HEK293T (cell line): ENCODE data around the gene TNRC18.

ENCODE experiments used
- CTCF ChIA-PET: fragments of 350-600 bp; formaldehyde crosslinking; extraction: SDS; loops from one replicate; lab custom pipeline; 2021; ENCODE audit warnings: antibody characterized with exemption, inconsistent platforms; lab: Yijun Ruan, JAX
- POLR2A ChIA-PET: fragments of 350-600 bp; formaldehyde crosslinking; extraction: SDS; loops from one replicate; lab custom pipeline; 2020; ENCODE audit warnings: antibody characterized with exemption, inconsistent platforms; lab: Yijun Ruan, JAX
- DNase-seq: peaks from one replicate; pipeline ENCODE4 v3.0.0; 2012; ENCODE audit warnings: mixed read lengths; ENCODE audit errors: extremely low spot score
- ARNT ChIP-seq: fragments of 450-650 bp; IDR thresholded peaks from 2 replicates; pipeline ENCODE4 v1.6.1; 2017; ENCODE audit warnings: mild to moderate bottlenecking
- BHLHE40 ChIP-seq: fragments of 450-650 bp; IDR thresholded peaks from 2 replicates; pipeline ENCODE4 v1.6.1; 2016; ENCODE audit warnings: mild to moderate bottlenecking, moderate library complexity, borderline replicate concordance
- CTBP1 ChIP-seq: fragments of 450-650 bp; IDR thresholded peaks from 2 replicates; pipeline ENCODE4 v1.6.1; 2016; ENCODE audit warnings: borderline replicate concordance
- ELF4 ChIP-seq: fragments of 450-650 bp; IDR thresholded peaks from 2 replicates; pipeline ENCODE4 v1.6.1; 2017; ENCODE audit warnings: antibody characterized with exemption
- FOXA1 ChIP-seq: fragments of 450-650 bp; IDR thresholded peaks from 2 replicates; pipeline ENCODE4 v1.6.1; 2016; ENCODE audit warnings: mild to moderate bottlenecking
- FOXK2 ChIP-seq: fragments of 450-650 bp; IDR thresholded peaks from 2 replicates; pipeline ENCODE4 v1.6.1; 2016; ENCODE audit warnings: mild to moderate bottlenecking
- FOXM1 ChIP-seq: fragments of 450-650 bp; IDR thresholded peaks from 2 replicates; pipeline ENCODE4 v1.6.1; 2017; ENCODE audit warnings: mild to moderate bottlenecking, borderline replicate concordance
- HDGF ChIP-seq: fragments of 450-650 bp; IDR thresholded peaks from 2 replicates; pipeline ENCODE4 v1.6.1; 2017; ENCODE audit warnings: antibody characterized with exemption, borderline replicate concordance
- L3MBTL2 ChIP-seq: fragments of 450-650 bp; conservative IDR thresholded peaks from 2 replicates; pipeline ENCODE4 v1.6.1; 2016; ENCODE audit warnings: mild to moderate bottlenecking
- LEF1 ChIP-seq: fragments of 450-650 bp; IDR thresholded peaks from 2 replicates; pipeline ENCODE4 v1.6.1; 2017; ENCODE audit warnings: mild to moderate bottlenecking, borderline replicate concordance
- NFRKB ChIP-seq: fragments of 450-650 bp; IDR thresholded peaks from 2 replicates; pipeline ENCODE4 v1.6.1; 2016; ENCODE audit warnings: mild to moderate bottlenecking, moderate library complexity
- SP1 ChIP-seq: fragments of 450-650 bp; IDR thresholded peaks from 2 replicates; pipeline ENCODE4 v1.6.1; 2017
- SUZ12 ChIP-seq: fragments of 450-650 bp; IDR thresholded peaks from 2 replicates; pipeline ENCODE4 v1.6.1; 2016; ENCODE audit warnings: mild to moderate bottlenecking
- TARDBP ChIP-seq: fragments of 450-650 bp; IDR thresholded peaks from 2 replicates; pipeline ENCODE4 v1.6.1; 2016
- ZNF384 ChIP-seq: fragments of 450-650 bp; IDR thresholded peaks from 2 replicates; pipeline ENCODE4 v1.6.1; 2016
- TF ChIP-seq, protein P1 (sequence below): fragments of 450-650 bp; IDR thresholded peaks from 2 replicates; pipeline ENCODE4 v1.6.1; 2016

The TNRC18 gene

DNA sequence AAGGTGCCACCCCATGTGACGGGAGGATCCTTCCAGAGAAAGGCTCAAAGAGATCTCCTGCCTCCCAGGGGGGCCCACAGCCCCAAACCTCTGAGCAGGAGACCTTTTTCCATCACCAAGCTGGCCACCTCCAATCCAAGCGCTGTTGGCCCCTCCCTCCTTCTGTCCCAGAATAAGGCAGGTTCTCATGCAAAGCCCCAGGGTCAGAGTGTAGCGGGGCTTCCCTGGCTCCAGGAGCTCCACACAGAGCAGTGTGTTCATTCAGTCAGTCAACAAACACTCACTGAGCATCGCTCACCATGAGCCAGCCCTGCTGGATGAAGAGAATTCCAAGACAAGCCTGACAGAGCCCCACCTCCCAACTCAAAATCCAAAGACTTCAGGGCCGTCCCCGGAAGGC is 39.0 kb downstream of the TNRC18 start:
- TF ChIP-seq CTBP1: no peak
- no peak for TF ChIP-seq ZNF384
- TF ChIP-seq FOXA1: no peak
- POLR2A ChIA-PET: no interaction called here
- CTCF ChIA-PET: no interaction called here
- DNase-seq: no peak

DNA sequence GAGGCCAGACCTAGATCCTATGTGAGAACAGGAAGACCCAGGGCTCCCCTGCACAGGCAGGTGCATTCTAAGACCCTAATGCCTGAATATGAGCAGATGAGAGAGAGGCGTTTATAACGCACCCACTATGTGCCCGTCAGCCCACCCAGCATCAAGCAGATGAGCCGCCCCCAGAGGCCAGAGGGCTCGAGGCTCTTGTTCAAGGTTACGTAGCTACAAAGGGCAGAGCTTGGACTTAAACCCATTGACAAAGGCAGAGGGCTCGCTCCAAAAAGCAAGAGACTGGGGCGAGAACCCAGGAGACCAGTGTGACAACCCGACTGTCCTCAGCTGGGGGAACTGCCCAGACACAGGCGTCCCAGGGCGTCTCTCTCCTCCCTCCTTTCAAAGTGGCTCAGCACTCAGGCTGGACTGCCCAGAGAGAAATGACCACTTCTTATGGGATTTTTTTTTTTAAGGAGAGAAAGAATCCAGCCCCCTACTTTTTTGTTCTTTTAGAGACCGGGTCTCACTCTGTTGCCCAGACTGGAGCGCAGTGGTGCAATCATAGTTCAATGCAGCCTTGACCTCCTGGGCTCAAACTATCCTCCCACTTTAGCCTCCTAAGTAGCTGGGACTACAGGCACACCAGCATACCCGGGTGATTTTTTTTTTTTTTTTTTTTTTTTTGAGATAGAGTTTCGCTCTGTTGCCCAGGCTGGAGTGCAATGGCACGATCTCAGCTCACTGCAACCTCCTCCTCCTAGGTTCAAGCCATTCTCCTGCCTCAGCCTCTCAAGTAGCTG is 40.1 kb downstream of the TNRC18 start:
- TF ChIP-seq ZNF384 (peak; percentile 73), LEF1 (no peak), FOXA1 (no peak)
- TF ChIP-seq, protein P1, sequence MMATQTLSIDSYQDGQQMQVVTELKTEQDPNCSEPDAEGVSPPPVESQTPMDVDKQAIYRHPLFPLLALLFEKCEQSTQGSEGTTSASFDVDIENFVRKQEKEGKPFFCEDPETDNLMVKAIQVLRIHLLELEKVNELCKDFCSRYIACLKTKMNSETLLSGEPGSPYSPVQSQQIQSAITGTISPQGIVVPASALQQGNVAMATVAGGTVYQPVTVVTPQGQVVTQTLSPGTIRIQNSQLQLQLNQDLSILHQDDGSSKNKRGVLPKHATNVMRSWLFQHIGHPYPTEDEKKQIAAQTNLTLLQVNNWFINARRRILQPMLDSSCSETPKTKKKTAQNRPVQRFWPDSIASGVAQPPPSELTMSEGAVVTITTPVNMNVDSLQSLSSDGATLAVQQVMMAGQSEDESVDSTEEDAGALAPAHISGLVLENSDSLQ: no peak
- no peak for DNase-seq
- ChIA-PET CTCF (interaction anchor here (0.6 to 1.0 kb wide), 2 partner anchors 18 to 97 kb away, joined by 3 to 4 read pairs; no protein-coding TSS in a partner anchor), POLR2A (interaction anchor here (0.6 kb wide), 1 partner anchor 38 kb away, joined by 3 read pairs; no protein-coding TSS in a partner anchor)

DNA sequence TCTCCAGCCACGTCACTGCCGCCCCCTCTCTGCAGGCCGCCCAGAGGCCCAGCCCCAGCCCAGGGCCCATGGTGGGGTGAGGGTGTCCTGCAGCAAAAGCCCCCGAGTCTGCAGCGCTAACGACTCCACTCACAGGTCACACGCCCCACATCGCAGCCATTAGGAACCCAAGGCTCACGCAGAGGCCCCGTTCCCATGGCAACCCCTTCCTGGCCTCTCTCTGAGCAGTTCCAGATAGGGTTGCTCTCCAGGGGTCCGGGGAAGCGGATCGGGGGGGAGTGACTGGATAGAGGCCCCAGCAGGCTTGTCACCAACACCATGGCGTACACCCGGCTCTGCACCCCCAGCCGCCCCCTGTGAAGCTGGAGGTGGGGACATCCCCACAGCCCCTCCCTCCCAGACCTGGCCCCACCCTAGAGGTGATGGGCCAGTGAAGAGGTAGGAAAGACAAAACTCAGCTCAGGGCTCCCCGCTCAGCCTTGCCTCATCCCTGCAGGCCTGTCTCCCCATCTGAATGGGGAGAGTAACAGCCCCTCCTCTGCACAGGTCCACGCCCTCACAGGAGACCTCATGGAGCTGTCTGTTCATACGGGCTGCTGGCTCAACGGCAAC is 41.2 kb downstream of the TNRC18 start:
- peak; percentile 48 for DNase-seq
- no peak for TF ChIP-seq SP1
- TF ChIP-seq CTBP1: no peak
- CTCF ChIA-PET: interaction anchor here (0.6 to 1.0 kb wide), 2 partner anchors 16 to 96 kb away, joined by 3 to 4 read pairs; no protein-coding TSS in a partner anchor
- POLR2A ChIA-PET: no interaction called here

DNA sequence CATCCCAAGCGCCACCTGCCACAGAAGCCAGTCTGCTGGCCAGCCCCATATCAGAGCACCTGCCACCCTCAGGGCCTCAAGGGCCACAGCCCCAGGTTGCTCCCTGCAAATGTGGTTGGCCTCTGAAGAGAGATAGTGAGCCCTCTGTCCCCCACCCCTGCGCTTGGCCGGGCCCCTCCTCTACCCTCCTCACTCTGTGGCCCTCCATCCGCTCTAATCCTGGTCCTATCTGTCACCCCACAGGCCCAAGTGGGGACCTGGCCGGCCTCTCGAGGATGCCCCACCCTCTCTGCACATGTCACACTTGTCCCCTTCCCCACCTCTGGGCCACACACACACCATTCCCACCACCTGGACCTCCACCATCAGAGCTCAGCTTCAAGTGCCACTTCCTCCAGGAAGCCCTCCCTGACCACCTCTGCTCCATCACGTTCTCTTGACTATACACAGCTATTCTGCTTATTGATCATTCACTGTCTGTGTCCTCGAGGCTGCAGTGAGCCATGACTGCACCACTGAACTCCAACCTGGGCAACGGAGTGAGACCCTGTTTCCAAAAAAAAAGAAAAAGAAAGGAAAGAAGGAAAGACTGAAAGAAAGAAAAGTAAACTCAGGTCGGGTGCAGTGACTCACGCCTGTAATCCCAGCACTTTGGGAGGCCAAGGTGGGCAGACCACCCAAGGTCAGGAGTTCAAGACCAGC is 42.4 kb downstream of the TNRC18 start:
- ChIA-PET POLR2A (interaction anchor here (1.7 kb wide), 1 partner anchor 48 kb away, joined by 3 read pairs; no protein-coding TSS in a partner anchor), CTCF (no interaction called here)
- no peak for DNase-seq
- TF ChIP-seq FOXM1 (no peak), BHLHE40 (no peak), L3MBTL2 (no peak), ELF4 (no peak), CTBP1 (no peak), SUZ12 (no peak), LEF1 (no peak), ZNF384 (no peak), TARDBP (no peak), ARNT (no peak), NFRKB (no peak), HDGF (no peak)
- TF ChIP-seq, protein P1: no peak

DNA sequence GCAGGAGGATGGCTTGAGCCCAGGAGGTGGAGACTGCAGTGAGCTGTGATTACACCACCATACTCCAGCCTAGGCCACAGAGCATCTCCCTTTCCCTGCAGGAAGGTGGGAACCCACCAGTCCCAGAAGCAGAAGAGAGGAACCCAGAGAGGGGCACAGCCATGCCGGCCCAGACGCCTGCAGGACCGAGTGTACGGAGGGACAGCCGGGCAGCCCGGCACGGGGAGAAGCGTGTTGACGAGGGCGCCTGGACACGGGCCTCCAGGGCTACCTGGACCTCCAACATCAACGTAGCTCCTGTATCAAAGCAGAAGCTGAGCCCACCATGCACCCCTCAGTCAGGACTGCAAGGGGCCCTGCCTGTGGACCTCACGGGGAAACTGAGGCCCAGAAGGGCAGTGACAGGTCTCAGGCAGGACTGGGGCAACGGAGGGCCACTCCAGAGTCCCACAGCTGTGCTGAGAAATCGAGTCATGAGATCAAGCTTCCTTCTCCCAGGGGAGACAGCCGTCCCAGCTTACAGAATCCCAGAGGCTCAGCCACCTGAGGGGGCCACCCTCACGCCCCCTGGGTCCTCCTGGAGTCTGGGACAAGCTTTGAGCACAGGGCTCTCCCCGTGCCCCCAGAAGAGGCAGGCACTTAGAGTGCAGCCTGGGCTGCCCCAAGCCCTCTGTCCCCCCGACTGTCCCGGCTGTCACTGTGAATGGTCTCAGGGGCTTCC is 43.1 kb downstream of the TNRC18 start:
- CTCF ChIA-PET: no interaction called here
- no peak for TF ChIP-seq LEF1
- no peak for TF ChIP-seq ELF4
- TF ChIP-seq, protein P1: no peak
- no peak for TF ChIP-seq NFRKB
- TF ChIP-seq ZNF384: no peak
- no peak for TF ChIP-seq FOXM1
- TF ChIP-seq SP1: no peak
- TF ChIP-seq L3MBTL2: no peak
- TF ChIP-seq HDGF: no peak
- no peak for TF ChIP-seq ARNT
- no peak for TF ChIP-seq FOXA1
- TF ChIP-seq SUZ12: no peak
- TF ChIP-seq CTBP1: no peak
- no peak for TF ChIP-seq FOXK2
- DNase-seq: no peak
- POLR2A ChIA-PET: interaction anchor here (0.8 to 1.7 kb wide), 2 partner anchors 48 to 49 kb away, joined by 3 read pairs; no protein-coding TSS in a partner anchor

DNA sequence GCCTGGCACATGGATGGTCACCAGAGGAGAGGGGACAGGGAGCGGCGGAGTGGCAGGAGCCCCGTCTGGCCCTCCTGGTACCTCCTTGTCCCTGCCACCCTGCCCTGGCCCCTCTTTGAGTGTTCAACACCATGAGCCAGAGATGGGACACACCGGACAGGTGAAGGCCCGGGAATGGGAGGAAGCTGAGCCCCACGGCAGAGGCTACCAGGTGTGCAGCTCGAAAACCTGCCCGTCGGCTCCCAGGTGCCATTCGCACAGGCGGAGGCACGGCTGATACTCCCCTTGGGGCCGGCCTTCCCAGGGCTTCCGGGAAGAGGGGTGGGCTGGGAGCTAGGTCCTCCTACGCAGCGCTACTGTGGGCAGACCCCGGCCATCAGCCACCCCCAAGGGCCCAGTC is 44.1 kb downstream of the TNRC18 start:
- DNase-seq: no peak
- CTCF ChIA-PET: no interaction called here
- POLR2A ChIA-PET: interaction anchor here (0.8 to 1.7 kb wide), 2 partner anchors 47 to 50 kb away, joined by 3 read pairs; no protein-coding TSS in a partner anchor
- no peak for TF ChIP-seq BHLHE40
- TF ChIP-seq LEF1: no peak
- no peak for TF ChIP-seq FOXK2
- no peak for TF ChIP-seq HDGF
- TF ChIP-seq NFRKB: no peak
- TF ChIP-seq ELF4: no peak
- TF ChIP-seq L3MBTL2: no peak
- TF ChIP-seq FOXM1: no peak
- TF ChIP-seq CTBP1: no peak
- TF ChIP-seq TARDBP: no peak
- TF ChIP-seq, protein P1: no peak
- no peak for TF ChIP-seq SUZ12
- no peak for TF ChIP-seq ARNT
- TF ChIP-seq SP1: no peak
- no peak for TF ChIP-seq FOXA1
- no peak for TF ChIP-seq ZNF384
